ENCODE results near the gene LYSMD3.
A peak's percentile ranks its signal among the peaks of the same experiment; 100 is the strongest.

LYSMD3 gene

DNA sequence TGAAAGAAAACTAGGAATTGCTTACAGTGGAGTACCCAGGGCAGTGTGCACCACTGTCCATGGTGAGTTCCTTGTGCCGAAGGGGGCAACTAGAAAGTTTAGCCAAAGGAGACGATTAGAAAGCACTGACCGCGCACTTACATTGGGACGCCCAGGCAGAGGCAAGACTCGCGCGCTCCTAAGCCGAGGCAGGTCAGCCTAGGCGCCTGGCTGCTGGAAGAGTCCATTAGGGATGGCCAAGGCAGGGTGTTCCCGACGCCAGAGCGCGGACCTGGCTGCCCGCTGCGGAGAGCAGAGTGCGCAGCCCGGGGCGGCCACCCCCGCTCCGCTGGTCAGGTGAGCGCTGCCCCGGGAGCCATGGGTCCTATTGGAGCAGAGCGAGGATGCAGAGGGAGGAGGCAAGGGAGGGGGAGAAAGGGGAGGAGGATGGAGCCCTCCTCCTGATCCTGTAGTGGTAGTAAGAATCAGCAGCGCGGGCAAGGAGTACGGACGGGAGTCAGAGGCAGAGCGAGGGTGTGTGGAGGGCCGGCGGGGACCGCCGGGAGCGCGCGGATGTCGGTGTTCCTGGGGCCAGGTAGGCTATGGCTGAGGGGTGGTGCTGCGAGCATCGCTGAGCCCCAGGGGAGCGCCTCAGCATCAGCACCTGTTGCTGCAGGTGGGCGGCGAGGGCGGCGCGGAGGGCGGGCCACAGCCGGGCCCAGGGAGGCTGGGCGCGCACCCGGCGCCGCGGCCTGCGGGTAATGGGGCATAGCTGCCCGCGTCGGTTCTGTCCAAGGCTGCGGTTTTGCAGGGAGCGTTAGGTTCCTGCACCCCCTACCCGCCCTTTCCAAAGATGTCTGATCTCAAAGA, 29.2 kb upstream of the LYSMD3 start, which contains the start of gene ADGRV1:
TSS of gene ADGRV1 (plus strand) at position 454 of the 849 bp plus-strand sequence. CDS start at position 553, 99 bp downstream.
- H3K4me3 ChIP-seq (ENCODE audit: low read depth, low read length) = peak within 1 kb of the TSS; percentile 65

DNA sequence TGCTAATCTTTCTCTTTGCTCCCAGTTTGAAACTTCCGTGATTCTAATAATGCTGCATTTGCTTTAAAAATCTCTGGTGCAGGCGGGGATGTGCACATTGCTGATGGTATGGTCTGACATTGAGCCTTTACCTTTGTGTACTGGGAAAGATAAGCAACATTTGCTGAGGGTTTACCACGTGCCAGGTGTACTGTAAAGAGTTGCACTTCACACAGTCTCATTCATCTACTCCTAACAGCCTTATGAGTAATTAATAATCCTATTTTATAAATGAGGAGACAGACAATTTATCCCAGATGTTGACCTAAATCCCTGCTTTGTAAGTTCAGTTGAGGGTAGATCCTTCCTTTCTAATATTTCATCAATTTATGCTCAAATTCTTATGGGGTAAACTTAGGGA, 28.5 kb upstream of the LYSMD3 start:
- H3K27me3 ChIP-seq (ENCODE audit: control insufficient read depth, insufficient read depth, low read length) = peaks cover 3% of the 10 kb centered on the region
- H3K9me3 ChIP-seq (ENCODE audit: control insufficient read depth, insufficient read depth, low read length) = no peaks in the 10 kb centered on the region
- H3K9ac ChIP-seq (ENCODE audit: low read depth, low read length) = peak overlapping the region; percentile 86
- peaks cover 57% of the 10 kb centered on the region for H3K4me1 ChIP-seq (ENCODE audit: control insufficient read depth, insufficient read depth, low read length)
- H3K4me3 ChIP-seq (ENCODE audit: low read depth, low read length) = peak overlapping the region; percentile 65
- no peaks in the 10 kb centered on the region for H3K36me3 ChIP-seq (ENCODE audit: control insufficient read depth, insufficient read depth, low read length)

More for the DNA sequence above, 29.2 kb upstream of the LYSMD3 start, which contains the start of gene ADGRV1:
- Histone ChIP-seq H3K27me3 (ENCODE audit: control insufficient read depth, insufficient read depth, low read length) (peaks cover 3% of the 10 kb centered on the region), H3K4me1 (ENCODE audit: control insufficient read depth, insufficient read depth, low read length) (peaks cover 63% of the 10 kb centered on the region), H3K36me3 (ENCODE audit: control insufficient read depth, insufficient read depth, low read length) (no peaks in the 10 kb centered on the region), H3K9me3 (ENCODE audit: control insufficient read depth, insufficient read depth, low read length) (no peaks in the 10 kb centered on the region), H3K9ac (ENCODE audit: low read depth, low read length) (peak within 1 kb of the TSS; percentile 86)

DNA sequence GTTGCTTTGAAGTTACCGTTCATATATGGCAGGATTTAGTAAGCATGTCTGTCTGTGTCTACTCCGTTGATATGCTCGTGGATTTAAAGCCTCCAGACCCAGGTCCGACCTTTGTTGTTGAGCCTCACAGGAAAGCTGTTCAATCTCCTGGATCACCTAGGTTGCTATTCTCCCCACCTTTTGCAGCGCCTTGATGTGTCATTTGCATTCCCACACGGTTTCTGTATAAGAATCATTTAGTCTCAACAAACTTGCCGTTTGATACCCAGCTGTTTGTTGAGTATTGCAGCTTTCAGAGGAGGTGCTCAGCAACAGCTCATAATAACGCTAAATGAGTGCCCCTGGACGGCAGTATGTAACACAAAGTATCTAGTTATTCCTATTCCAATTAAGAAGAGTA, 28.0 kb upstream of the LYSMD3 start:
- Histone ChIP-seq H3K4me3 (ENCODE audit: low read depth, low read length) (peak overlapping the region; percentile 65), H3K9ac (ENCODE audit: low read depth, low read length) (no peak overlapping the region), H3K27me3 (ENCODE audit: control insufficient read depth, insufficient read depth, low read length) (peaks cover 3% of the 10 kb centered on the region), H3K4me1 (ENCODE audit: control insufficient read depth, insufficient read depth, low read length) (peaks cover 52% of the 10 kb centered on the region), H3K9me3 (ENCODE audit: control insufficient read depth, insufficient read depth, low read length) (no peaks in the 10 kb centered on the region), H3K36me3 (ENCODE audit: control insufficient read depth, insufficient read depth, low read length) (no peaks in the 10 kb centered on the region)

DNA sequence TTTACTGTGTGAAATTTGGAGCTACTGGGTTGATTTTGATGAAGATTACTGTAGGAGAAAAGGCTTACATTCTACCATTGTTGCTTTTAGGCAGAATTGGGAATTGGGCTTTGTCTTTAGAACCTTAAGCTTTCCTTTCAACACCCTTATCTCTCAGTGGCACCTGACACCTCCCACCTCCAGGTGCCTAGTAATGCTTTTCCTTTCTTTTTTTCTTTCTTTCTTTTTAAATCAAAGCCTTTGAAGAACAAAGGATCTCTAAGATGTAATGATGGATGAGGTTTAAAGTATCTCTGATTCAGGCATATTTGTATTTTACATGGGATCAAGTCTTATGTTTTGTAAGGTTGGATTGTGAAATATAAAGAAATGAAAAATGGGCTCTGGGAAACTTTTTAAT, 26.3 kb upstream of the LYSMD3 start:
- Histone ChIP-seq H3K27me3 (ENCODE audit: control insufficient read depth, insufficient read depth, low read length) (peaks cover 3% of the 10 kb centered on the region), H3K9me3 (ENCODE audit: control insufficient read depth, insufficient read depth, low read length) (no peaks in the 10 kb centered on the region), H3K4me3 (ENCODE audit: low read depth, low read length) (no peak overlapping the region), H3K9ac (ENCODE audit: low read depth, low read length) (no peak overlapping the region), H3K4me1 (ENCODE audit: control insufficient read depth, insufficient read depth, low read length) (peaks cover 36% of the 10 kb centered on the region), H3K36me3 (ENCODE audit: control insufficient read depth, insufficient read depth, low read length) (no peaks in the 10 kb centered on the region)

DNA sequence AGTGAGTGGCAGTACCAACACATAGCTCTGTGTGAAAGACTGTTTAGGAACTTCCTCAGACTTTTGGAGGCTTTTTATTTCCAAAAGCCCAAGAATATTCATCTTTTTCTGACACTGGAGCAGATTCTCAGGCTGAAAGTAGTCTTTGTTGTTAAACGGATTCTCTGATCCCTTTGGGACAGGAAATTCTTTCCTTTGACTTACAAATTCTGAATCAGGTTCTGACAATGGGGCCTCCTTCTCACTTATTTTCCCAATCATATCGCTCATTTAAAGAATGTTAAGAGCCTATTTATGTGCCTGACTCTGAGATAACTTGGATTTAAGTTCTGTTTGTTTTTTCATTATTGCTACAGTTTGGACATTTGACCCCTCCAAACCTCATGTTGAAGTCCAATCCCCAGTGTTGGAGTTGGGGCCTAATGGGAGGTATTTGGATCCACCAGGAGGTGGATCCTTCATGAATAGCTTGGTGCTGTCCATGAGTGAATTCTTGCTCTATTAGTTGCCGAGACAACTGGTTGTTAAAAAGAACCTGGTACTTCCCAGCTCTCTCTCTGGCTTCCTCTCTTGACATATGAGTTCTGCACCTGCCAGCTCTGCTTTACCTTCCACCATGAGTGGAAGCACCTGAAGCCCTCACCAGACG, 25.1 kb upstream of the LYSMD3 start:
- no peak overlapping the region for H3K4me3 ChIP-seq (ENCODE audit: low read depth, low read length)
- peaks cover 34% of the 10 kb centered on the region for H3K4me1 ChIP-seq (ENCODE audit: control insufficient read depth, insufficient read depth, low read length)
- H3K9ac ChIP-seq (ENCODE audit: low read depth, low read length) = no peak overlapping the region
- peaks cover 3% of the 10 kb centered on the region for H3K27me3 ChIP-seq (ENCODE audit: control insufficient read depth, insufficient read depth, low read length)
- no peaks in the 10 kb centered on the region for H3K9me3 ChIP-seq (ENCODE audit: control insufficient read depth, insufficient read depth, low read length)
- H3K36me3 ChIP-seq (ENCODE audit: control insufficient read depth, insufficient read depth, low read length) = no peaks in the 10 kb centered on the region

DNA sequence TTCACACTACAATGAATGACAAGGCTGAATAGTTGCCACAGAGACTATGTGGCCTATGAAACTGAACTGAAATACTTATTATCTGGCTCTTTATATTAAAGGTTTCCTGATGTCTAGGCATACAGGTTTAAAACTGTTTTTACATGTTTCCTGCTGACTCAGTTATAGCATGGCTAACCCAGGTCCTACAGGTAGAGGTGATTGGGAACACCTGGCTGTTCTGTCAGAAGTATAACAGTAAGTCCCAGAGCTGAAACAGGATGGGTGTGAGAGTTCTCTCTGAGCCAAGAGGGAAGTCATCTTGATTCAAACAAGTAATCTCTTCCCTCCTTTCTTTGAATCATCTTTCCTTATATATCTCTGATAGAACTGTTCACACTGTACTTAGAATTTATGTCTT, 24.3 kb upstream of the LYSMD3 start:
- H3K36me3 ChIP-seq (ENCODE audit: control insufficient read depth, insufficient read depth, low read length) = no peaks in the 10 kb centered on the region
- no peaks in the 10 kb centered on the region for H3K9me3 ChIP-seq (ENCODE audit: control insufficient read depth, insufficient read depth, low read length)
- H3K9ac ChIP-seq (ENCODE audit: low read depth, low read length) = no peak overlapping the region
- peaks cover 34% of the 10 kb centered on the region for H3K4me1 ChIP-seq (ENCODE audit: control insufficient read depth, insufficient read depth, low read length)
- no peak overlapping the region for H3K4me3 ChIP-seq (ENCODE audit: low read depth, low read length)
- H3K27me3 ChIP-seq (ENCODE audit: control insufficient read depth, insufficient read depth, low read length) = peaks cover 3% of the 10 kb centered on the region

DNA sequence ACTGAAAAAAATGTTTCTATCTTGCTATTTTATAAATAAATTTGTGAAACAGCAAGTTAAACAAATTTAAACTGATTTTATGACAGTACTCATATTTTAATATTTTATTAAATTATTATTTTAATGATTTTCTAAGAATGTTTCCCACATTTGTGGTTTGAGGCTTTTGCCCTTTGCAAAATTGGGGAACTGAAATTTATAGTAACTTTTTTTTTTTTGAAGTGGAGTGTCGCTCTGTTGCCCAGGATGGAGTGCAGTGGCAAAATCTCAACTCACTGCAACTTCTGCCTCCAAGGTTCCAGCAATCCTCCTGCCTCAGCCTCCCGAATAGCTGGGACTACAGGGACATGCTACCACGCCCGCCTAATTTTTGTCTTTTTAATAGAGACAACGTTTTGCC, 22.0 kb upstream of the LYSMD3 start:
- Histone ChIP-seq H3K4me3 (ENCODE audit: low read depth, low read length) (no peak overlapping the region), H3K9me3 (ENCODE audit: control insufficient read depth, insufficient read depth, low read length) (no peaks in the 10 kb centered on the region), H3K27me3 (ENCODE audit: control insufficient read depth, insufficient read depth, low read length) (no peaks in the 10 kb centered on the region), H3K9ac (ENCODE audit: low read depth, low read length) (no peak overlapping the region), H3K4me1 (ENCODE audit: control insufficient read depth, insufficient read depth, low read length) (peaks cover 37% of the 10 kb centered on the region), H3K36me3 (ENCODE audit: control insufficient read depth, insufficient read depth, low read length) (no peaks in the 10 kb centered on the region)

DNA sequence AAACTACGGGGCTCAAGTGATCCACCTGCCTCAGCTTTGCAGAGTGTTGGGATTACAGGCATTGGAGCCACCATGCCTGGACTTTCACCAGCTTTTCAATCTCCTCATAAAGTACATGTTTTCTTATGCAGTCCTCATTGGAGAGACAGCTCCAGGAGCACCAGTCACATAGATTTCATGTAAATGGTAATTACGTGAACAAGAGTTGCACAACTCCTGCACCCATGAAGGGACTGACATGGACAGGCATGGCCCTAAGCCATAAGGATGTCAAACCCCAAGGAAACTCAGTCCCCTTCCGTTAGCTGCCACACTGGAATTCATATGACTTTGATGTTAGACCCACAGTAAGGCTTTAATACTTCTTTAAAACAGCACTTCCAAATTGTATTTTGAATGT, 21.6 kb upstream of the LYSMD3 start:
- peaks cover 36% of the 10 kb centered on the region for H3K4me1 ChIP-seq (ENCODE audit: control insufficient read depth, insufficient read depth, low read length)
- H3K4me3 ChIP-seq (ENCODE audit: low read depth, low read length) = no peak overlapping the region
- H3K27me3 ChIP-seq (ENCODE audit: control insufficient read depth, insufficient read depth, low read length) = no peaks in the 10 kb centered on the region
- no peak overlapping the region for H3K9ac ChIP-seq (ENCODE audit: low read depth, low read length)
- H3K9me3 ChIP-seq (ENCODE audit: control insufficient read depth, insufficient read depth, low read length) = no peaks in the 10 kb centered on the region
- H3K36me3 ChIP-seq (ENCODE audit: control insufficient read depth, insufficient read depth, low read length) = no peaks in the 10 kb centered on the region

DNA sequence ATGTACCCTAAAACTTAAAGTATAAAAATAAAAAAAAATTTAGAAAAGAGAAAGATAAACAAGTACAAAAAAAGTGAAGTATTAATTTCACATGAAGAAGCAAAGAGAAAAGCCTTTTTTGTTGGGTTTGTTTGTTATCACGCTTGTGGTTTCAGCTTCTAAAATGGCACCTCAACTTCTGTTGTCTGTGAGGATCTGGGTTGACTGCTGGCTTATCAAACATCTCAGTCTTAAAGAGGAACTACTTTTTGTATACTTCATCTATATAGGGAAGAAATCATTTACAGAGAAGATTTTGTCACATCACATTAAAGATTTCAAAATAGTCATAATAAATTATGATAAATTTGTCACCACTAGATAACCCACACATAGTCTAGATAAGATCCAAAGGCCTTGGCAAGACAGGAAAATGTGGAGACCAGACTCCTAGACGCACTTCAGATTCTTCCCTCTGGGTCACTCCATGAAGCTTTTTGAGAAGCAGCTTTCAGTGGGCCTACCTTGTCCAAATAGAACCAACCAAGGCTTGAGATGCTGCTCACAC, 20.4 kb upstream of the LYSMD3 start:
- H3K27me3 ChIP-seq (ENCODE audit: control insufficient read depth, insufficient read depth, low read length) = no peaks in the 10 kb centered on the region
- H3K4me3 ChIP-seq (ENCODE audit: low read depth, low read length) = no peak overlapping the region
- H3K9ac ChIP-seq (ENCODE audit: low read depth, low read length) = no peak overlapping the region
- H3K9me3 ChIP-seq (ENCODE audit: control insufficient read depth, insufficient read depth, low read length) = no peaks in the 10 kb centered on the region
- H3K36me3 ChIP-seq (ENCODE audit: control insufficient read depth, insufficient read depth, low read length) = no peaks in the 10 kb centered on the region
- peaks cover 28% of the 10 kb centered on the region for H3K4me1 ChIP-seq (ENCODE audit: control insufficient read depth, insufficient read depth, low read length)

DNA sequence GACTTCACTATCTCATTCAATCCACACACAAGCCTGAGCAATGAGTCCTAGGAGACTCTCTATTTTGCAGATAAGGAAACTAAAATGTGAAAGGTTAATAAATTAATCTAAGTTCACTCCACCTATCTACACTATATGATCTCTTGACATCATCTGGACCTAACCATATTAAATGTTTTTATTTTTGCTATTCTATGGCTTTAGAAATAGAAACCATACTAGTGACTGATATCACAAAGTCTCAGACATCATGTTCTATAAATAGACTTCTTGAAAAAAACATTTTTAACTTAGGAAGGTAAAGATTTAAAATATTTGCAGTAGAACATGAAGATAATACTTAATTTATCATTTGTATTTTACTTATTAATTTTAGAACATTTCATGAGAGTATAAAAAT, 19.8 kb upstream of the LYSMD3 start:
- H3K9ac ChIP-seq (ENCODE audit: low read depth, low read length) = no peak overlapping the region
- H3K9me3 ChIP-seq (ENCODE audit: control insufficient read depth, insufficient read depth, low read length) = no peaks in the 10 kb centered on the region
- no peaks in the 10 kb centered on the region for H3K27me3 ChIP-seq (ENCODE audit: control insufficient read depth, insufficient read depth, low read length)
- no peak overlapping the region for H3K4me3 ChIP-seq (ENCODE audit: low read depth, low read length)
- H3K4me1 ChIP-seq (ENCODE audit: control insufficient read depth, insufficient read depth, low read length) = peaks cover 23% of the 10 kb centered on the region
- no peaks in the 10 kb centered on the region for H3K36me3 ChIP-seq (ENCODE audit: control insufficient read depth, insufficient read depth, low read length)

DNA sequence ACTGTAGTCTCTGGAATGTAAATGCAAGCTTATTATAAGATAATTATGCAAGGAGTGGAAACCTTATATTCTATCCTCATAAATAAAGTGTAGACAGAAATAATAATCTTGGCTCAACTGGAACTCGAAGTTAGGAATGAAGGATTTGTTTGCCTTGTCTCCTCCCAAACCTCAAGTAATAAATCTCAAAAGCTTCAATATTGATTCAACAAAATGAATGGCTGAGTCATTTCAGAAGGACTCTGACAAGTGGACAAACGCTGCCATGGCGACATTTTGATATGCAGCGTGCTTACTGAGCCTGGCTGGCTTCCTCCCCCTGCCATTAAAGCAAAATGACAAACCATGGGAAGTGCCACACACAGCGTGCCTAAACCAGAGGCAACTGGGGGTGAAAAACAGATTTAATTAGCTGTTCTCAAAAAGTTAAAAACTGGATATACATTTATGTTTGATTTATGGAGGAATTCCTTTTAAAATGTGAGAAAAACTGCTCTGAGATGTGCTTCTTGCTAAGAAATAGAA, 18.7 kb upstream of the LYSMD3 start:
- no peaks in the 10 kb centered on the region for H3K27me3 ChIP-seq (ENCODE audit: control insufficient read depth, insufficient read depth, low read length)
- H3K9ac ChIP-seq (ENCODE audit: low read depth, low read length) = no peak overlapping the region
- no peaks in the 10 kb centered on the region for H3K9me3 ChIP-seq (ENCODE audit: control insufficient read depth, insufficient read depth, low read length)
- peaks cover 21% of the 10 kb centered on the region for H3K4me1 ChIP-seq (ENCODE audit: control insufficient read depth, insufficient read depth, low read length)
- H3K4me3 ChIP-seq (ENCODE audit: low read depth, low read length) = no peak overlapping the region
- no peaks in the 10 kb centered on the region for H3K36me3 ChIP-seq (ENCODE audit: control insufficient read depth, insufficient read depth, low read length)

Measured in iPS-15b (cell line).